Breast epithelium (tissue), 4 donors: Measurements from ENCODE around the gene PARD3B. TPM values are rescaled to one million over a fixed set of nuclear protein-coding genes. Genes with fewer than 3 reads are reported as not detected.
A peak's percentile ranks its signal among the peaks of the same experiment; 100 is the strongest.

ENCODE experiments used
- DNase-seq, 2 donors: peaks; one replicate each; pipeline ENCODE4 v3.0.0-alpha.2; 2019; ENCODE audit warnings: low spot score in 2 of 2
- H3K27ac ChIP-seq, 2 donors: fragments of 200-600 bp; sonication (generic) in 1 of 2; one replicate each; pipeline ENCODE4 v1.5.1; 2016 to 2019; ENCODE audit warnings: mild to moderate bottlenecking in 1 of 2
- H3K27me3 ChIP-seq, 2 donors: fragments of 200-600 bp; sonication (generic) in 1 of 2; one replicate each; pipeline versions ENCODE4 v1.5.1 to v1.6.0; 2017 to 2019; ENCODE audit warnings: control low read depth in 1 of 2, mild to moderate bottlenecking in 1 of 2
- H3K36me3 ChIP-seq: fragments of 200-600 bp; one replicate; pipeline ENCODE4 v1.5.1; 2019
- H3K4me1 ChIP-seq, 2 donors: fragments of 200-600 bp; sonication (generic); one replicate each; pipeline ENCODE4 v1.5.1; 2016 to 2019; ENCODE audit warnings: control low read depth in 1 of 2
- H3K4me3 ChIP-seq, 3 donors: fragments of 200-600 bp; sonication (generic); 1 replicate in 2 of 3; 2 replicates in 1 of 3; pipeline ENCODE4 v1.5.1; 2016 to 2019; ENCODE audit warnings: mild to moderate bottlenecking in 3 of 3, moderate library complexity in 2 of 3
- H3K9me3 ChIP-seq, 2 donors: fragments of 200-600 bp; sonication (generic) in 1 of 2; one replicate each; pipeline ENCODE4 v1.5.1; 2016 to 2019; ENCODE audit warnings: control low read depth in 1 of 2
- CTCF ChIP-seq, 3 donors: fragments of 450-650 bp; IDR thresholded peaks; one replicate each; pipeline ENCODE4 v1.5.1; 2016 to 2017; ENCODE audit warnings: antibody characterized with exemption in 3 of 3, mild to moderate bottlenecking in 3 of 3, moderate library complexity in 3 of 3
- POLR2A ChIP-seq: fragments of 450-650 bp; IDR thresholded peaks from one replicate; pipeline ENCODE4 v1.6.1; 2016; ENCODE audit warnings: antibody characterized with exemption, mild to moderate bottlenecking, moderate library complexity
- POLR2AphosphoS5 ChIP-seq, 3 donors: sonication (generic); formaldehyde crosslinking; IDR thresholded peaks; one replicate each; pipeline ENCODE4 v1.6.1; 2017; ENCODE audit warnings: antibody characterized with exemption in 3 of 3
- intact Hi-C: fragments of 100-400 bp; cut with DNase I; formaldehyde crosslinking; loops from one replicate; pipeline ENCODE4 v1.15.1; 2023; ENCODE audit warnings: low total_unique reads
- total RNA-seq, 3 donors: library from RNA; depleted of rRNA; stranded (reverse); fragments of >200 nt; gene quantifications; one replicate each; pipeline ENCODE4 v1.1.0, GENCODE V29; 2016

The PARD3B gene
- total RNA-seq, 3 donors from 2014 or later, result 24.6 to 66.2 (median 25.9) TPM

GRCh38 chr2:205177546-205177945, 632.3 kb downstream of the PARD3B start:
- Histone ChIP-seq H3K9me3 (no peaks in the 10 kb centered on the region), H3K27me3 (no peaks in the 10 kb centered on the region), H3K4me3 (no peak overlapping the region), H3K36me3 (no peaks in the 10 kb centered on the region), H3K4me1 (no peaks in the 10 kb centered on the region), H3K27ac (no peak overlapping the region)
- intact Hi-C loops, result no loop called here
- DNase-seq, result no peak
- TF ChIP-seq POLR2AphosphoS5 (IDR thresholded peaks at IDR 0.05), result no peak
- no peak for TF ChIP-seq POLR2A
- no peak for TF ChIP-seq CTCF (IDR thresholded peaks at IDR 0.05)

- intact Hi-C loops, result no loop called here
- no peaks in the 10 kb centered on the region for H3K9me3 ChIP-seq
- H3K27ac ChIP-seq, result no peak overlapping the region
- DNase-seq, result no peak
- H3K4me3 ChIP-seq, result no peak overlapping the region
- TF ChIP-seq POLR2A, result no peak
- TF ChIP-seq POLR2AphosphoS5 (IDR thresholded peaks at IDR 0.05), result no peak
- no peak for TF ChIP-seq CTCF (IDR thresholded peaks at IDR 0.05)
- no peaks in the 10 kb centered on the region for H3K27me3 ChIP-seq
- no peaks in the 10 kb centered on the region for H3K36me3 ChIP-seq
- no peaks in the 10 kb centered on the region for H3K4me1 ChIP-seq
Measured at GRCh38 chr2:205180730-205181129, 635.5 kb downstream of the PARD3B start.

- DNase-seq, result no peak
- no peaks in the 10 kb centered on the region for H3K36me3 ChIP-seq
- no peaks in the 10 kb centered on the region for H3K4me1 ChIP-seq
- no peak for TF ChIP-seq POLR2A
- TF ChIP-seq CTCF (IDR thresholded peaks at IDR 0.05), result no peak
- TF ChIP-seq POLR2AphosphoS5 (IDR thresholded peaks at IDR 0.05), result no peak
- no peak overlapping the region for H3K27ac ChIP-seq
- no peaks in the 10 kb centered on the region for H3K9me3 ChIP-seq
- H3K4me3 ChIP-seq, result no peak overlapping the region
- intact Hi-C loops, result loop anchor here (5.0 kb wide), 1 partner anchor 170 kb away; no protein-coding TSS in a partner anchor
- H3K27me3 ChIP-seq, result no peaks in the 10 kb centered on the region
Measured at GRCh38 chr2:205187731-205188130, 642.5 kb downstream of the PARD3B start.

DNA sequence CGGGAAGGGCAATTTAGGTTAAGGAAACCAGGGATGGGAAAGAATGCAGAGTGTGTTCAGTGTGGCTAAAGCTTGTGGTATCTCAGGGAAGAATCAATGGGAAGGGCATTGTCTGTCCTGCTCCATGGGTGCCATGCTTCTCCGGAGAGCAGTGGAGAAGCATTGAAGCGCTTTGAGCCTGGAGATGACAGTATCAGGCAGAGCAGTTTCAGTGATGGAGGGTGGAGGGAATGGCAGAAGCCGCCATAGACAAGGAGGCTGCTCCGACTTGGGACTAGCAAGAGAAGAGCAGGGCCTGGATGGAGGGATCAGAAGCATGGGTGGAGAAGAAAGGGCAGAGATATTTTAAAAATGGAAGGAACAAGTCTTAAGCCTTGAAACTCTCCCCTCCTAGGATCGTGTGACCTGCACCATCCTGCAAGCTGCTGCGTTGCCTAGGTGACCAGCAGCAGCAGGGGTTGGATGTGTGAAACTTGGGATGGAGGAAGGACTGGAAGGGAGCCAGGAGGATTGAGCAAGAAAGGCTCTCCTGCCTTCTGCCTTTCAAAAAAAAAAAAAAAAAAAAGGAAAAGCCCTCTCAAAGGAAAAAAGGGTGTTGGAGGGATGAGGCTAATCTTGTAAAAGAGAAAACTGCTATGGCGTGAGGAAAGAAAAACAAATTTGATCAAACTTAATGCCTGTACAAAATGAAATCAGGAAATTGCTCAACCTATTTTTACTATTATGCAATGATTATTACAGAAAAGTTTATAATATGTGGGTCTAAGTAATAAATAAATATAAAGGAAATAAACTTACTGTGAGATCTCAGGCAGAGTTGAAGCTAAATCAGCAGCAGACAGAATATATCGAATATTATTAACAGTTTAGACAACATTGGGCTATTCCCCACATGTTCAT, 643.2 kb downstream of the PARD3B start:
- intact Hi-C loops, result loop anchor here (5.0 kb wide), 1 partner anchor 171 kb away; no protein-coding TSS in a partner anchor

More for the DNA sequence above, 643.2 kb downstream of the PARD3B start:
- Histone ChIP-seq H3K9me3 (no peaks in the 10 kb centered on the region), H3K27ac (peak overlapping the region in 1 of 2 donors; percentile 39), H3K36me3 (no peaks in the 10 kb centered on the region), H3K4me1 (no peaks in the 10 kb centered on the region), H3K4me3 (no peak overlapping the region), H3K27me3 (no peaks in the 10 kb centered on the region)
- TF ChIP-seq POLR2A (no peak), POLR2AphosphoS5 (IDR thresholded peaks at IDR 0.05) (no peak), CTCF (IDR thresholded peaks at IDR 0.05) (no peak)
- DNase-seq, result no peak
